Uterus (tissue), 4 donors: ENCODE data around the gene AUTS2. TPM values are rescaled to one million over a fixed set of nuclear protein-coding genes. Genes with fewer than 3 reads are reported as not detected.

Experiments
- DNase-seq, 2 donors: peaks; one replicate each; pipeline ENCODE4 v3.0.0-alpha.2; 2019 to 2020
- H3K27ac ChIP-seq, 2 donors: fragments of 200-600 bp; sonication (generic); 1 replicate in 1 of 2; 2 replicates in 1 of 2; pipeline ENCODE4 v1.5.1; 2016 to 2018
- H3K27me3 ChIP-seq, 2 donors: fragments of 200-600 bp; sonication (generic); one replicate each; pipeline ENCODE4 v1.5.1; 2018 to 2019; ENCODE audit warnings: control low read depth in 1 of 2
- H3K36me3 ChIP-seq, 2 donors: fragments of 200-600 bp; sonication (generic); one replicate each; pipeline ENCODE4 v1.5.1; 2019; ENCODE audit warnings: control low read depth in 1 of 2
- H3K4me1 ChIP-seq, 2 donors: fragments of 200-600 bp; sonication (generic); one replicate each; pipeline ENCODE4 v1.5.1; 2018 to 2019; ENCODE audit warnings: control low read depth in 1 of 2
- H3K4me3 ChIP-seq, 2 donors: fragments of 200-600 bp; sonication (generic); 1 replicate in 1 of 2; 2 replicates in 1 of 2; pipeline ENCODE4 v1.5.1; 2018 to 2019; ENCODE audit warnings: mild to moderate bottlenecking in 1 of 2
- H3K9me3 ChIP-seq, 2 donors: fragments of 200-600 bp; sonication (generic); one replicate each; pipeline ENCODE4 v1.5.1; 2019; ENCODE audit warnings: control low read depth in 1 of 2
- CTCF ChIP-seq, 4 experiments: fragments of 200-600 bp in 2 of 4; fragments of 450-650 bp in 2 of 4; sonication (generic) in 2 of 4; IDR thresholded peaks; one replicate each; pipeline ENCODE4 v1.5.1; 2016 to 2019; ENCODE audit warnings: antibody characterized with exemption in 4 of 4, mild to moderate bottlenecking in 2 of 4, moderate library complexity in 1 of 4
- POLR2A ChIP-seq, 2 donors: fragments of 450-650 bp; IDR thresholded peaks; one replicate each; pipeline ENCODE4 v1.6.1; 2016; ENCODE audit warnings: antibody characterized with exemption in 2 of 2, mild to moderate bottlenecking in 1 of 2, moderate library complexity in 1 of 2
- intact Hi-C: fragments of 100-400 bp; cut with DNase I; formaldehyde crosslinking; loops from one replicate; pipeline ENCODE4 v1.15.1; 2023; ENCODE audit warnings: low total_unique reads
- total RNA-seq, 4 donors: library from RNA; depleted of rRNA in 3 of 4; stranded (reverse); fragments of >200 nt in 3 of 4; gene quantifications; one replicate each; pipeline versions ENCODE4 v1.1.0 to v1.2.4, GENCODE V29; 2014 to 2023
- donor health status: DM: yes; HTN: yes; CAD: no.

Gene AUTS2
- total RNA-seq, 4 donors from 2014 or later, result 10.5 to 58.2 (median 30.0) TPM

GRCh38 chr7:70540641-70541040, 942.4 kb downstream of the AUTS2 start:
- Histone ChIP-seq H3K4me3 (no peak overlapping the region), H3K36me3 (no peaks in the 10 kb centered on the region), H3K4me1 (no peaks in the 10 kb centered on the region), H3K9me3 (no peaks in the 10 kb centered on the region), H3K27ac (no peak overlapping the region), H3K27me3 (no peaks in the 10 kb centered on the region)
- no peak for DNase-seq
- TF ChIP-seq POLR2A (IDR thresholded peaks at IDR 0.05), result no peak
- TF ChIP-seq CTCF (IDR thresholded peaks at IDR 0.05), result no peak
- intact Hi-C loops, result no loop called here

GRCh38 chr7:70542750-70543376, 944.6 kb downstream of the AUTS2 start:
- DNase-seq, result no peak
- TF ChIP-seq POLR2A (IDR thresholded peaks at IDR 0.05) (no peak), CTCF (IDR thresholded peaks at IDR 0.05) (no peak)

GRCh38 chr7:70544016-70544415, 945.7 kb downstream of the AUTS2 start:
- Histone ChIP-seq H3K36me3 (no peaks in the 10 kb centered on the region), H3K4me3 (no peak overlapping the region), H3K27ac (no peak overlapping the region), H3K4me1 (no peaks in the 10 kb centered on the region), H3K9me3 (no peaks in the 10 kb centered on the region), H3K27me3 (no peaks in the 10 kb centered on the region)
- intact Hi-C loops, result no loop called here
- TF ChIP-seq CTCF (IDR thresholded peaks at IDR 0.05) (no peak), POLR2A (IDR thresholded peaks at IDR 0.05) (no peak)
- no peak for DNase-seq

More at GRCh38 chr7:70542750-70543376, 944.6 kb downstream of the AUTS2 start:
- no peak overlapping the region for H3K4me3 ChIP-seq
- H3K36me3 ChIP-seq, result no peaks in the 10 kb centered on the region
- H3K4me1 ChIP-seq, result no peaks in the 10 kb centered on the region
- H3K27ac ChIP-seq, result no peak overlapping the region
- intact Hi-C loops, result no loop called here
- no peaks in the 10 kb centered on the region for H3K9me3 ChIP-seq
- H3K27me3 ChIP-seq, result no peaks in the 10 kb centered on the region

- Histone ChIP-seq H3K27ac (no peak overlapping the region), H3K4me1 (no peaks in the 10 kb centered on the region), H3K36me3 (no peaks in the 10 kb centered on the region), H3K27me3 (no peaks in the 10 kb centered on the region), H3K4me3 (no peak overlapping the region), H3K9me3 (no peaks in the 10 kb centered on the region)
- intact Hi-C loops, result no loop called here
- TF ChIP-seq POLR2A (IDR thresholded peaks at IDR 0.05), result no peak
- TF ChIP-seq CTCF (IDR thresholded peaks at IDR 0.05), result no peak
- DNase-seq, result no peak
These were observed 946.9 kb downstream of the AUTS2 start for GRCh38 chr7:70545214-70545613.

- H3K36me3 ChIP-seq, result no peaks in the 10 kb centered on the region
- no peaks in the 10 kb centered on the region for H3K4me1 ChIP-seq
- no peaks in the 10 kb centered on the region for H3K27me3 ChIP-seq
- TF ChIP-seq POLR2A (IDR thresholded peaks at IDR 0.05) (no peak), CTCF (IDR thresholded peaks at IDR 0.05) (no peak)
- no peak overlapping the region for H3K27ac ChIP-seq
- no peaks in the 10 kb centered on the region for H3K9me3 ChIP-seq
- intact Hi-C loops, result no loop called here
- no peak overlapping the region for H3K4me3 ChIP-seq
- no peak for DNase-seq
These were observed 953.9 kb downstream of the AUTS2 start for GRCh38 chr7:70552141-70552540.
